Measurements from ENCODE around the gene RAB44.

RAB44 gene

GRCh38 chr6:36669002-36669401 lies 28.6 kb upstream of the RAB44 start:
- no peak for DNase-seq (ENCODE audit: low read depth in 2 of 2)

GRCh38 chr6:36670271-36670670 lies 27.4 kb upstream of the RAB44 start:
- no peak for DNase-seq (ENCODE audit: low read depth in 2 of 2)

- no peak for DNase-seq (ENCODE audit: low read depth in 2 of 2)
Measured at GRCh38 chr6:36671687-36672375, 25.8 kb upstream of the RAB44 start.

- no peak for DNase-seq (ENCODE audit: low read depth in 2 of 2)
Measured at GRCh38 chr6:36673882-36674281, 23.7 kb upstream of the RAB44 start.

GRCh38 chr6:36674942-36675341 lies 22.7 kb upstream of the RAB44 start:
- no peak for DNase-seq (ENCODE audit: low read depth in 2 of 2)

GRCh38 chr6:36676141-36677058 lies 21.2 kb upstream of the RAB44 start:
- no peak for DNase-seq (ENCODE audit: low read depth in 2 of 2)

- DNase-seq (ENCODE audit: low read depth in 2 of 2): no peak
Measured at GRCh38 chr6:36677059-36677749, 20.4 kb upstream of the RAB44 start.

- no peak for DNase-seq (ENCODE audit: low read depth in 2 of 2)
Measured at GRCh38 chr6:36677753-36678487, 19.7 kb upstream of the RAB44 start.

- DNase-seq (ENCODE audit: low read depth in 2 of 2): peak; percentile 58 to 64
Measured at GRCh38 chr6:36678488-36679042, 19.1 kb upstream of the RAB44 start, which contains the start of gene CDKN1A. Gene CDKN1A (plus strand): TSS chr6:36678714. CDS start chr6:36684102, 5,388 bp downstream.

GRCh38 chr6:36679043-36679833 lies 18.4 kb upstream of the RAB44 start:
- no peak for DNase-seq (ENCODE audit: low read depth in 2 of 2)

GRCh38 chr6:36682328-36683144 lies 15.1 kb upstream of the RAB44 start:
- DNase-seq (ENCODE audit: low read depth in 2 of 2): peak in 1 of 2 experiments; percentile 52

- no peak for DNase-seq (ENCODE audit: low read depth in 2 of 2)
Measured at GRCh38 chr6:36683145-36683655, 14.4 kb upstream of the RAB44 start.

- no peak for DNase-seq (ENCODE audit: low read depth in 2 of 2)
Measured at GRCh38 chr6:36683656-36684446, 13.8 kb upstream of the RAB44 start.

GRCh38 chr6:36684447-36684812 lies 13.2 kb upstream of the RAB44 start:
- no peak for DNase-seq (ENCODE audit: low read depth in 2 of 2)

GRCh38 chr6:36685166-36685924 lies 12.3 kb upstream of the RAB44 start:
- DNase-seq (ENCODE audit: low read depth in 2 of 2): no peak

GRCh38 chr6:36685926-36686667 lies 11.5 kb upstream of the RAB44 start:
- no peak for DNase-seq (ENCODE audit: low read depth in 2 of 2)

Measured in stimulated activated CD4-positive, alpha-beta T cell treated with anti-CD3 and anti-CD28 coated beads, Interleukin-12 subunit alpha, Interleukin-12 subunit beta, amount 100 ng/mL, for 24 hours (primary cell).